DND-41 (cell line): ENCODE measurements around the gene CLEC4D.

Experiments used
- ATAC-seq: fragments of 200-7000 bp; cut with Tn5 transposase; 3 replicates; pipeline ENCODE4 v1.9.1; 2021; ENCODE audit warnings: low read depth; ENCODE audit not compliant: insufficient read depth
- DNase-seq: peaks from one replicate; pipeline ENCODE4 v3.0.0-alpha.2; 2020
- H2AFZ ChIP-seq: 2 replicates; pipeline ENCODE4 v1.6.0; 2012; ENCODE audit warnings: low read depth, low read length
- H3K27ac ChIP-seq: 2 replicates; pipeline ENCODE4 v1.5.1; 2012; ENCODE audit warnings: low read length, inconsistent platforms
- H3K27me3 ChIP-seq: fragments of 200-600 bp; sonication (generic); 2 replicates; pipeline ENCODE4 v1.6.0; 2012; ENCODE audit warnings: low read length, mild to moderate bottlenecking, inconsistent platforms; ENCODE audit not compliant: insufficient read depth, poor library complexity
- H3K36me3 ChIP-seq: 2 replicates; pipeline ENCODE4 v1.5.1; 2012; ENCODE audit warnings: low read length, inconsistent platforms; ENCODE audit not compliant: insufficient read depth
- H3K4me1 ChIP-seq: 2 replicates; pipeline ENCODE4 v1.5.1; 2012; ENCODE audit warnings: mild to moderate bottlenecking, low read length; ENCODE audit not compliant: insufficient read depth
- H3K4me2 ChIP-seq: 2 replicates; pipeline ENCODE4 v1.6.0; 2012; ENCODE audit warnings: mild to moderate bottlenecking, moderate library complexity, low read length, inconsistent platforms; ENCODE audit not compliant: insufficient read depth
- H3K4me3 ChIP-seq, 2 experiments: fragments of 200-600 bp in 1 of 2; shearing (Covaris generic) in 1 of 2; 2 replicates each; pipeline ENCODE4 v1.5.1; 2012 to 2016; ENCODE audit warnings: inconsistent platforms in 2 of 2, low read length in 2 of 2, mild to moderate bottlenecking in 2 of 2, low read depth in 1 of 2, moderate library complexity in 1 of 2
- H3K79me2 ChIP-seq: 2 replicates; pipeline ENCODE4 v1.6.0; 2012; ENCODE audit warnings: low read length, inconsistent platforms; ENCODE audit not compliant: insufficient read depth
- H3K9ac ChIP-seq: 2 replicates; pipeline ENCODE4 v1.6.0; 2012; ENCODE audit warnings: low read depth, mild to moderate bottlenecking, inconsistent platforms, low read length, moderate library complexity
- H3K9me3 ChIP-seq: 2 replicates; pipeline ENCODE4 v1.5.1; 2012; ENCODE audit warnings: low read length, moderate library complexity, mild to moderate bottlenecking, inconsistent platforms; ENCODE audit not compliant: insufficient read depth, severe bottlenecking
- H4K20me1 ChIP-seq: 2 replicates; pipeline ENCODE4 v1.6.0; 2012; ENCODE audit warnings: low read length; ENCODE audit not compliant: insufficient read depth
- EZH2 ChIP-seq: IDR thresholded peaks from 3 replicates; pipeline ENCODE4 v1.6.1; 2012; ENCODE audit warnings: borderline replicate concordance, low read depth, mild to moderate bottlenecking, moderate library complexity, low read length, inconsistent platforms; ENCODE audit not compliant: severe bottlenecking
- TF ChIP-seq, protein P1 (sequence below): IDR thresholded peaks from 2 replicates; pipeline ENCODE4 v1.5.1; 2012; ENCODE audit warnings: borderline replicate concordance, low read length, moderate library complexity, mild to moderate bottlenecking; ENCODE audit not compliant: poor library complexity, severe bottlenecking; ENCODE audit errors: extremely low read depth

Gene CLEC4D

DNA sequence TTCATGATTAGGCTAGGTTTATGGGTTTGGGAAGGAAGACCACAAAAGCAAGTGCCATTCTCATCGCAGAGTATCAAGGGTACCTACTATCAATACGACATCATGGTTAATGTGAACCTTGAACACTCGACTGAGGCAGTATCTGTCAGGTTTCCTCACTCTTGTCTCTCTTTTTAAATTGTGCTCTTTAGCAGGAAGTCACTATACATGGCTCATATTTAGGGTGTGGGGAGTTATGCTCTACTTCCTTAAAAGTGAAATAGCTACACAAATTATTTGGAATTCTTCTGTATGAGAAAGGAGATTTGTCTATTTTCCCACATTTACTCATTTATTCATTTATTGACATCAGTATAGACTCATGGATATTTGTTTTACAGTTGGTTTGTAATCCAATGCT lies 33.3 kb downstream of the CLEC4D start:
- H2AFZ ChIP-seq = no peak overlapping the region
- peaks cover 4% of the 10 kb centered on the region for H3K27me3 ChIP-seq
- H3K4me1 ChIP-seq = no peaks in the 10 kb centered on the region
- H3K79me2 ChIP-seq = no peaks in the 10 kb centered on the region
- no peak overlapping the region for H3K9ac ChIP-seq
- H3K27ac ChIP-seq = no peak overlapping the region
- H4K20me1 ChIP-seq = no peaks in the 10 kb centered on the region
- DNase-seq (no peak), ATAC-seq (no peak)
- no peak overlapping the region for H3K4me3 ChIP-seq
- TF ChIP-seq EZH2 = no peak
- H3K36me3 ChIP-seq = no peaks in the 10 kb centered on the region
- no peaks in the 10 kb centered on the region for H3K9me3 ChIP-seq
- H3K4me2 ChIP-seq = no peak overlapping the region

DNA sequence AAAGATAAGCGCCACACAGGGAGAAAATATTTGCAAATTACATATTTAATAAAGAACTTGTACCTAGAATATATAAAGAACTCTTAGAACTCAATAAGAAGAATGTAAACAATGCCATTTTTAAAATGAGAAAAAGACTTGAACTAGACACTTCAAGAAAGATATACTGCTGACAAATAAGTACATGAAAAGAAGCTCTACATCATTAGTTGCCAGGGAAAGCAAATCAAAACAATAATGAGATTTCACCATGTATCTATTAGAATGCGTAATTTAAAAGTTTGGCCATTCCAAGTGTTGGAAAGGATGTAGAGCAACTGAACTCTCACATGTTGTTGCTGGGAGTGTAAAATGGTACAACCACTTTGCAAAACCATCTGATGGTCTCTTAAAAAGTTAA lies 34.3 kb downstream of the CLEC4D start:
- Histone ChIP-seq H3K4me3 (no peak overlapping the region), H3K27ac (no peak overlapping the region), H2AFZ (no peak overlapping the region), H3K27me3 (peaks cover 4% of the 10 kb centered on the region), H3K4me2 (no peak overlapping the region), H3K9me3 (no peaks in the 10 kb centered on the region), H3K79me2 (no peaks in the 10 kb centered on the region), H4K20me1 (no peaks in the 10 kb centered on the region), H3K9ac (no peak overlapping the region), H3K4me1 (no peaks in the 10 kb centered on the region), H3K36me3 (no peaks in the 10 kb centered on the region)
- DNase-seq = no peak
- ATAC-seq = no peak
- TF ChIP-seq, protein P1, sequence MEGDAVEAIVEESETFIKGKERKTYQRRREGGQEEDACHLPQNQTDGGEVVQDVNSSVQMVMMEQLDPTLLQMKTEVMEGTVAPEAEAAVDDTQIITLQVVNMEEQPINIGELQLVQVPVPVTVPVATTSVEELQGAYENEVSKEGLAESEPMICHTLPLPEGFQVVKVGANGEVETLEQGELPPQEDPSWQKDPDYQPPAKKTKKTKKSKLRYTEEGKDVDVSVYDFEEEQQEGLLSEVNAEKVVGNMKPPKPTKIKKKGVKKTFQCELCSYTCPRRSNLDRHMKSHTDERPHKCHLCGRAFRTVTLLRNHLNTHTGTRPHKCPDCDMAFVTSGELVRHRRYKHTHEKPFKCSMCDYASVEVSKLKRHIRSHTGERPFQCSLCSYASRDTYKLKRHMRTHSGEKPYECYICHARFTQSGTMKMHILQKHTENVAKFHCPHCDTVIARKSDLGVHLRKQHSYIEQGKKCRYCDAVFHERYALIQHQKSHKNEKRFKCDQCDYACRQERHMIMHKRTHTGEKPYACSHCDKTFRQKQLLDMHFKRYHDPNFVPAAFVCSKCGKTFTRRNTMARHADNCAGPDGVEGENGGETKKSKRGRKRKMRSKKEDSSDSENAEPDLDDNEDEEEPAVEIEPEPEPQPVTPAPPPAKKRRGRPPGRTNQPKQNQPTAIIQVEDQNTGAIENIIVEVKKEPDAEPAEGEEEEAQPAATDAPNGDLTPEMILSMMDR = no peak
- TF ChIP-seq EZH2 = no peak

DNA sequence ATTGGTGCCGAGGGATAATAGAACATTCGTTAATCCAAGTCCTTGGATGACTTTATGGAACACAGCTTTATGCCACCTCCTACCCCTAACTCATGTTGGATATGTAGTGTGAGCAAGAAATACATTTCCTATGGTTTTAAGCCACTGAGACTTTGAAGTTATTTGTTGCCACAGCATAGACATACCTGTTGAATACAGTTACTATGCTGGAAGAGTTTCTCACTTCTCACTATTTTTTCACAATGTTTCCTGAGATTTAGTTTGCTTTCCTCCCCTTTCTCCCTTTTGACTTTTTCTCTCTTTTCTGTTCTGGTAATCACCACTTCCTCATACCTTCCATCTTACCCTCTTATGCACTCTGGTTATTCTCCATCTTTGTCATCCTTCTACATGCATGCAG lies 34.9 kb downstream of the CLEC4D start:
- ATAC-seq = no peak
- Histone ChIP-seq H3K4me1 (no peaks in the 10 kb centered on the region), H3K79me2 (no peaks in the 10 kb centered on the region), H3K27me3 (peaks cover 4% of the 10 kb centered on the region), H2AFZ (no peak overlapping the region), H3K27ac (no peak overlapping the region), H3K36me3 (no peaks in the 10 kb centered on the region), H3K9ac (no peak overlapping the region), H3K4me3 (no peak overlapping the region), H4K20me1 (no peaks in the 10 kb centered on the region), H3K4me2 (no peak overlapping the region), H3K9me3 (no peaks in the 10 kb centered on the region)
- TF ChIP-seq, protein P1 = no peak
- no peak for TF ChIP-seq EZH2
- DNase-seq = no peak

DNA sequence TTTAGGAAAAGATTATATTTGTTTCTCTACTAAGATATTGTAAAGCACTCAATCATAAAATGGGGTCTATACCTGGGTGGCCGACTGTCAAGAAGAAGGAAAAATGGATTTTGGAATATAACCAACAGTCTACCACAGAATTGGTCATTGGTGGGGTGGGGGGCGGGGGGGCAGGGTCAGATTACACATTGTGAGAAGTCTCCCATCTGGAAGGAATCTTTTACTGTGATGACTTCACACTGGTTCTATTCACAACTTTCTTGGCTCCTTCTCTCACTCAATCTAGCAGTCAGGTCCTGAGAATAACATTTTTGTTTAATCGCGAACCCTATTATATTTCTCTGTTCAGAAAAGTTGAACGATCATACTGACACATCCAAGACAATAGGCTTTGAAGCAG lies 36.1 kb downstream of the CLEC4D start:
- Histone ChIP-seq H4K20me1 (no peaks in the 10 kb centered on the region), H3K4me3 (no peak overlapping the region), H3K4me1 (no peaks in the 10 kb centered on the region), H2AFZ (no peak overlapping the region), H3K79me2 (no peaks in the 10 kb centered on the region), H3K9ac (no peak overlapping the region), H3K36me3 (no peaks in the 10 kb centered on the region), H3K27me3 (peaks cover 4% of the 10 kb centered on the region), H3K27ac (no peak overlapping the region), H3K9me3 (no peaks in the 10 kb centered on the region), H3K4me2 (no peak overlapping the region)
- ATAC-seq = no peak
- no peak for DNase-seq
- TF ChIP-seq EZH2 = no peak
- TF ChIP-seq, protein P1 = no peak
